DND-41 (cell line): Measurements from ENCODE around the gene TRIM44.

ENCODE experiments used
- CTCF ChIP-seq: IDR thresholded peaks from 2 replicates; pipeline ENCODE4 v1.5.1; 2012; ENCODE audit warnings: borderline replicate concordance, low read length, moderate library complexity, mild to moderate bottlenecking; ENCODE audit not compliant: poor library complexity, severe bottlenecking; ENCODE audit errors: extremely low read depth
- EZH2 ChIP-seq: IDR thresholded peaks from 3 replicates; pipeline ENCODE4 v1.6.1; 2012; ENCODE audit warnings: borderline replicate concordance, low read depth, mild to moderate bottlenecking, moderate library complexity, low read length, inconsistent platforms; ENCODE audit not compliant: severe bottlenecking

DNA sequence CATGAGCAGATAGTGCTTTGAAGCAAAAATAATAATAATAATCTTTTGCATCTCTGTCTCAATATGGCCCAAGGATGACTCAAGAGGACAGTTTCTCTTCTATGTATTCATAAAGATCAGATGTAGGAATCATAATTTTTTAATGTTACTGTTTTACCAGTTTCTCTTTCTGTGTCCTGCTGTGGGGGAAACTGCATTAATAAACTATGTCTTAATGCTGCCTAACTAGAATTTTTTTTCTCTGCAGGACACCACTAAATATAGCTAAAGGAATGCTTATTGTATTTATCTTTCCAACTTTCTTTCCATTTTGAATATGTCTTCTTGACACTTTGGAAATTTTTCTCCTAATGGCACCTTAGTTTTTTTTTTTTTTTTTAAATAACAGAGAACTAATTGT is 37.8 kb upstream of the TRIM44 start:
- TF ChIP-seq CTCF (no peak), EZH2 (no peak)
